Naive B cell (primary cell): Measurements from ENCODE around the gene CHD9. TPM values are rescaled to one million over a fixed set of nuclear protein-coding genes. Genes with fewer than 3 reads are reported as not detected.

ENCODE experiments used
- ATAC-seq, 2 donors: fragments of 150-1000 bp; cut with Tn5 transposase; 2 replicates each; pipeline ENCODE4 v1.10.0; 2021; ENCODE audit warnings: low read depth in 2 of 2, mild to moderate bottlenecking in 2 of 2, moderate library complexity in 2 of 2
- DNase-seq: peaks from one replicate; pipeline ENCODE4 v3.0.0; 2022
- H3K27ac Mint-ChIP-seq, 6 donors: one replicate each; pipeline ENCODE4 v1.8.0; 2020 to 2022; ENCODE audit warnings: mild to moderate bottlenecking in 6 of 6, mixed read lengths in 6 of 6, moderate library complexity in 5 of 6, inconsistent platforms in 2 of 6
- H3K27me3 Mint-ChIP-seq, 3 donors: one replicate each; pipeline ENCODE4 v1.8.0; 2021 to 2022; ENCODE audit warnings: mixed read lengths in 3 of 3, mild to moderate bottlenecking in 1 of 3
- H3K36me3 Mint-ChIP-seq, 2 donors: one replicate each; pipeline ENCODE4 v1.8.0; 2020 to 2022; ENCODE audit warnings: mixed read lengths in 2 of 2, inconsistent platforms in 1 of 2, mild to moderate bottlenecking in 1 of 2
- H3K4me1 Mint-ChIP-seq, 3 donors: one replicate each; pipeline ENCODE4 v1.8.0; 2020 to 2022; ENCODE audit warnings: mixed read lengths in 3 of 3, inconsistent platforms in 1 of 3, mild to moderate bottlenecking in 1 of 3, moderate library complexity in 1 of 3
- H3K4me3 Mint-ChIP-seq, 8 donors: one replicate each; pipeline ENCODE4 v1.8.0; 2020 to 2022; ENCODE audit warnings: mild to moderate bottlenecking in 8 of 8, mixed read lengths in 8 of 8, moderate library complexity in 8 of 8, inconsistent platforms in 2 of 8
- H3K9me3 Mint-ChIP-seq, 7 donors: one replicate each; pipeline ENCODE4 v1.8.0; 2020 to 2022; ENCODE audit warnings: mixed read lengths in 7 of 7, mild to moderate bottlenecking in 5 of 7, inconsistent platforms in 2 of 7, moderate library complexity in 1 of 7
- polyA plus RNA-seq, 6 donors: library from polyadenylated mRNA; unstranded; fragments of 300-500 nt; fragmentation: Illumina TruSeq; gene quantifications; one replicate each; pipeline ENCODE4 v1.2.3, GENCODE V29; 2021; ENCODE audit warnings: low read depth in 6 of 6

Gene CHD9
- polyA plus RNA-seq, 6 donors from 2014 or later, result 102 to 181 (median 115) TPM

- ATAC-seq (peak; percentile 30 to 35), DNase-seq (no peak)
- H3K27ac Mint-ChIP-seq, result peak overlapping the region; percentile 25 to 96 (median 89)
- peak overlapping the region; percentile 89 to 98 (median 95) for H3K4me3 Mint-ChIP-seq
- H3K27me3 Mint-ChIP-seq, result peaks cover 0 to 9% (median 0%) of the 10 kb centered on the region in 3 donors
- H3K9me3 Mint-ChIP-seq, result no peaks in the 10 kb centered on the region
- peaks cover 29 to 44% (median 39%) of the 10 kb centered on the region in 3 donors for H3K4me1 Mint-ChIP-seq
- no peaks in the 10 kb centered on the region for H3K36me3 Mint-ChIP-seq
These were observed 673 bp upstream of the CHD9 start for GRCh38 chr16:53053967-53054669.

GRCh38 chr16:53055541-53056391, 975 bp downstream of the CHD9 start:
- peaks cover 0 to 9% (median 0%) of the 10 kb centered on the region in 3 donors for H3K27me3 Mint-ChIP-seq

GRCh38 chr16:53056392-53056881, 1.6 kb downstream of the CHD9 start:
- H3K4me1 Mint-ChIP-seq, result peaks cover 34 to 67% (median 47%) of the 10 kb centered on the region in 3 donors

More at GRCh38 chr16:53055541-53056391, 975 bp downstream of the CHD9 start:
- Mint-ChIP-seq H3K4me3 (peak overlapping the region; percentile 89 to 98 (median 95)), H3K4me1 (peaks cover 30 to 60% (median 41%) of the 10 kb centered on the region in 3 donors), H3K9me3 (no peaks in the 10 kb centered on the region), H3K27ac (peak overlapping the region; percentile 47 to 98 (median 92)), H3K36me3 (no peaks in the 10 kb centered on the region)
- DNase-seq (peak; percentile 21), ATAC-seq (no peak)

GRCh38 chr16:53057658-53058057, 2.9 kb downstream of the CHD9 start:
- ATAC-seq (no peak), DNase-seq (no peak)
- Mint-ChIP-seq H3K27me3 (peaks cover 0 to 9% (median 0%) of the 10 kb centered on the region in 3 donors), H3K4me3 (peak overlapping the region in 4 of 8 donors; percentile 1 to 66 (median 29)), H3K9me3 (no peaks in the 10 kb centered on the region), H3K4me1 (peaks cover 40 to 79% (median 59%) of the 10 kb centered on the region in 3 donors), H3K27ac (peak overlapping the region in 2 of 6 donors; percentile 71 to 94), H3K36me3 (no peaks in the 10 kb centered on the region)

More at GRCh38 chr16:53056392-53056881, 1.6 kb downstream of the CHD9 start:
- no peak for DNase-seq
- Mint-ChIP-seq H3K36me3 (no peaks in the 10 kb centered on the region), H3K4me3 (peak overlapping the region; percentile 20 to 98 (median 92)), H3K27me3 (peaks cover 0 to 9% (median 0%) of the 10 kb centered on the region in 3 donors), H3K9me3 (no peaks in the 10 kb centered on the region), H3K27ac (peak overlapping the region in 3 of 6 donors; percentile 63 to 90 (median 88))
- no peak for ATAC-seq

GRCh38 chr16:53058441-53058840, 3.6 kb downstream of the CHD9 start:
- no peaks in the 10 kb centered on the region for H3K36me3 Mint-ChIP-seq
- peak overlapping the region in 6 of 8 donors; percentile 43 to 84 (median 65) for H3K4me3 Mint-ChIP-seq
- H3K9me3 Mint-ChIP-seq, result no peaks in the 10 kb centered on the region
- peaks cover 0 to under 1% (median 0%) of the 10 kb centered on the region in 3 donors for H3K27me3 Mint-ChIP-seq
- no peak for ATAC-seq
- peak overlapping the region in 5 of 6 donors; percentile 39 to 94 (median 92) for H3K27ac Mint-ChIP-seq
- H3K4me1 Mint-ChIP-seq, result peaks cover 40 to 82% (median 59%) of the 10 kb centered on the region in 3 donors
- no peak for DNase-seq

- H3K9me3 Mint-ChIP-seq, result no peaks in the 10 kb centered on the region
- peak overlapping the region; percentile 39 to 94 (median 92) for H3K27ac Mint-ChIP-seq
- peak overlapping the region in 6 of 8 donors; percentile 43 to 84 (median 65) for H3K4me3 Mint-ChIP-seq
- no peaks in the 10 kb centered on the region for H3K36me3 Mint-ChIP-seq
- H3K27me3 Mint-ChIP-seq, result no peaks in the 10 kb centered on the region
- H3K4me1 Mint-ChIP-seq, result peaks cover 42 to 84% (median 61%) of the 10 kb centered on the region in 3 donors
- ATAC-seq (no peak), DNase-seq (no peak)
These were observed 4.1 kb downstream of the CHD9 start for GRCh38 chr16:53058882-53059281.

GRCh38 chr16:53059672-53060071, 4.9 kb downstream of the CHD9 start:
- peaks cover 44 to 89% (median 63%) of the 10 kb centered on the region in 3 donors for H3K4me1 Mint-ChIP-seq
- H3K4me3 Mint-ChIP-seq, result peak overlapping the region in 3 of 8 donors; percentile 12 to 70 (median 68)
- no peaks in the 10 kb centered on the region for H3K36me3 Mint-ChIP-seq
- H3K27ac Mint-ChIP-seq, result peak overlapping the region in 4 of 6 donors; percentile 63 to 94 (median 92)
- no peaks in the 10 kb centered on the region for H3K9me3 Mint-ChIP-seq
- DNase-seq (no peak), ATAC-seq (no peak)
- no peaks in the 10 kb centered on the region for H3K27me3 Mint-ChIP-seq

- ATAC-seq, result no peak
These were observed 6.5 kb downstream of the CHD9 start for GRCh38 chr16:53061256-53061655.

GRCh38 chr16:53061701-53062159, 6.9 kb downstream of the CHD9 start:
- H3K27me3 Mint-ChIP-seq, result no peaks in the 10 kb centered on the region
- peak overlapping the region; percentile 92 to 97 (median 95) for H3K27ac Mint-ChIP-seq
- no peaks in the 10 kb centered on the region for H3K36me3 Mint-ChIP-seq
- DNase-seq (peak; percentile 85), ATAC-seq (peak; percentile 92 to 94)
- H3K9me3 Mint-ChIP-seq, result no peaks in the 10 kb centered on the region
- peak overlapping the region; percentile 70 to 89 (median 79) for H3K4me3 Mint-ChIP-seq
- peaks cover 53 to 92% (median 66%) of the 10 kb centered on the region in 3 donors for H3K4me1 Mint-ChIP-seq

More at GRCh38 chr16:53061256-53061655, 6.5 kb downstream of the CHD9 start:
- no peak for DNase-seq
- H3K27me3 Mint-ChIP-seq, result no peaks in the 10 kb centered on the region
- H3K9me3 Mint-ChIP-seq, result no peaks in the 10 kb centered on the region
- peak overlapping the region; percentile 70 to 89 (median 79) for H3K4me3 Mint-ChIP-seq
- no peaks in the 10 kb centered on the region for H3K36me3 Mint-ChIP-seq
- H3K27ac Mint-ChIP-seq, result peak overlapping the region; percentile 91 to 97 (median 95)
- H3K4me1 Mint-ChIP-seq, result peaks cover 50 to 93% (median 67%) of the 10 kb centered on the region in 3 donors

GRCh38 chr16:53064081-53064578, 9.3 kb downstream of the CHD9 start:
- Mint-ChIP-seq H3K9me3 (no peaks in the 10 kb centered on the region), H3K4me1 (peaks cover 48 to 91% (median 63%) of the 10 kb centered on the region in 3 donors), H3K27ac (peak overlapping the region; percentile 58 to 96 (median 85)), H3K27me3 (no peaks in the 10 kb centered on the region), H3K36me3 (no peaks in the 10 kb centered on the region), H3K4me3 (peak overlapping the region; percentile 7 to 90 (median 74))
- DNase-seq, result no peak
- no peak for ATAC-seq

GRCh38 chr16:53065461-53066061, 10.8 kb downstream of the CHD9 start:
- Mint-ChIP-seq H3K27ac (peak overlapping the region in 4 of 6 donors; percentile 74 to 95 (median 90)), H3K36me3 (no peaks in the 10 kb centered on the region), H3K4me1 (peaks cover 60 to 91% (median 76%) of the 10 kb centered on the region in 3 donors), H3K9me3 (no peaks in the 10 kb centered on the region), H3K27me3 (no peaks in the 10 kb centered on the region), H3K4me3 (peak overlapping the region in 5 of 8 donors; percentile 2 to 90 (median 13))
- no peak for DNase-seq
- no peak for ATAC-seq

GRCh38 chr16:53067675-53068074, 12.9 kb downstream of the CHD9 start:
- ATAC-seq, result no peak

More at GRCh38 chr16:53067675-53068074, 12.9 kb downstream of the CHD9 start:
- H3K4me3 Mint-ChIP-seq, result peak overlapping the region in 2 of 8 donors; percentile 12 to 59
- H3K9me3 Mint-ChIP-seq, result no peaks in the 10 kb centered on the region
- H3K27ac Mint-ChIP-seq, result peak overlapping the region in 4 of 6 donors; percentile 22 to 93 (median 70)
- H3K4me1 Mint-ChIP-seq, result peaks cover 64 to 88% (median 75%) of the 10 kb centered on the region in 3 donors
- no peaks in the 10 kb centered on the region for H3K27me3 Mint-ChIP-seq
- no peaks in the 10 kb centered on the region for H3K36me3 Mint-ChIP-seq
- no peak for DNase-seq
